Stimulated activated CD8-positive, alpha-beta memory T cell treated with anti-CD3 and anti-CD28 coated beads, Interleukin-12 subunit alpha, Interleukin-12 subunit beta, amount 100 ng/mL, for 1 hour (primary cell): ENCODE data around the gene ZSWIM3.

ENCODE experiments used
- DNase-seq: peaks from one replicate; pipeline ENCODE4 v3.0.0-alpha.2; 2020; ENCODE audit warnings: low read depth

The ZSWIM3 gene

GRCh38 chr20:45910670-45911485 is 53.5 kb downstream of the ZSWIM3 start:
- DNase-seq, result peak; percentile 79

- no peak for DNase-seq
These were observed 54.3 kb downstream of the ZSWIM3 start, which contains the start of gene PLTP for GRCh38 chr20:45911486-45912343. PLTP (minus strand) TSS chr20:45912155; CDS start chr20:45911452, 703 bp downstream.

- DNase-seq, result no peak
These were observed 54.9 kb downstream of the ZSWIM3 start for GRCh38 chr20:45912344-45912682.

- no peak for DNase-seq
These were observed 55.7 kb downstream of the ZSWIM3 start for GRCh38 chr20:45913116-45913515.

- no peak for DNase-seq
These were observed 60.4 kb downstream of the ZSWIM3 start for GRCh38 chr20:45917790-45918141.

GRCh38 chr20:45918182-45918737 is 60.8 kb downstream of the ZSWIM3 start:
- no peak for DNase-seq

GRCh38 chr20:45918779-45919537 is 61.5 kb downstream of the ZSWIM3 start:
- no peak for DNase-seq

- DNase-seq, result no peak
These were observed 62.4 kb downstream of the ZSWIM3 start for GRCh38 chr20:45919542-45920399.

GRCh38 chr20:45920462-45921336 is 63.3 kb downstream of the ZSWIM3 start:
- DNase-seq, result no peak

GRCh38 chr20:45921337-45922189 is 64.1 kb downstream of the ZSWIM3 start:
- no peak for DNase-seq

GRCh38 chr20:45924391-45925261 is 67.2 kb downstream of the ZSWIM3 start:
- DNase-seq, result no peak

- DNase-seq, result no peak
These were observed 68.5 kb downstream of the ZSWIM3 start for GRCh38 chr20:45925821-45926506.

- DNase-seq, result no peak
These were observed 69.3 kb downstream of the ZSWIM3 start for GRCh38 chr20:45926731-45927070.

- no peak for DNase-seq
These were observed 69.9 kb downstream of the ZSWIM3 start for GRCh38 chr20:45927071-45927878.
